ENCODE measurements around the gene ABRACL. TPM values are rescaled to one million over a fixed set of nuclear protein-coding genes. Genes with fewer than 3 reads are reported as not detected.

Gene ABRACL
- total RNA-seq, 1 experiment from 2014 or later = 22.2 TPM

DNA sequence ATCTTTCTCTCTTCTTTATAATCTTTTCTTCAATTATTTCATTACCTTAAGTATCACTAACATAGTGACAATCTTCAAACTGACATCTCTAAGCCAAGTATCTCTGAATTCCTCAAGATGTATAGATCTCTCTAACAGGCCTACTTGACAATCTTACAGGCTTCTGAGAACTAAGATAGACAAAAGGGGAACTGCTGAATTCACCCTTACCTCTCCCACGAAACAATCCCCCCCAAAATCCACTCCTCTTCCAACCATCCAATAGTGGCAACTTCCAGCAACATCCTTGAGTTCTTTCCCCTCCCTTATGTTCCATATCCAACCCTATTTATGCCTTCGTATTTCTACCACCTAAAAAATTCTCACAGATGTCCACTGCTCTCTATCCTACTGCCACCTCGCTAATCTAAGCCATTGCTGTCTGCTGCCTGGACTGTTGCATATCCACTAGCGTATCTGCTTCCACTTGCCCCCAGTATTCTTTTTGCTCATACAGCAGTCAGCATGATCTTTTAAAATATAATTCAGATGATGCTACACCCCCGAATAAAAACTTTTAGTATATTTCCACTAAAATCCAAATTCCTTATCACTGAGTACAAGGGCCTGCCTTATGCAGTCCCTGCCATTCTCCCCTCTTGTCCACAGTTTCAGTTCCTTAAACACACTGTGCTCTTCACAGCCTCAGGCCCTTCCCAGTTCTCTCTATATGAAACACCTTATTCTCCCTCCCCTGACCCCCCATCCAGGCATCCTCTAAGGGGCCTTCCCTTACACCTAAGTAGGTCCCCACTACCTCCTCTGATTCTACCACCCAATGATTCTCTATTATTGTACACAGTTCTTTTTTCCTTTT is 48.5 kb upstream of the ABRACL start:
- Histone ChIP-seq H3K4me1 (ENCODE audit: control insufficient read depth, insufficient read depth, low read length) (no peaks in the 10 kb centered on the region), H3K27me3 (ENCODE audit: control insufficient read depth, insufficient read depth, low read length) (no peaks in the 10 kb centered on the region), H3K9me3 (ENCODE audit: control insufficient read depth, insufficient read depth, low read depth, low read length) (no peaks in the 10 kb centered on the region), H3K27ac (ENCODE audit: low read length) (no peak overlapping the region), H3K4me3 (ENCODE audit: low read depth in 2 of 2, low read length in 2 of 2) (no peak overlapping the region), H3K36me3 (ENCODE audit: control insufficient read depth, insufficient read depth, low read length) (no peaks in the 10 kb centered on the region)
- CTCF ChIA-PET = no interaction called here
- TF ChIP-seq REST (IDR thresholded peaks at IDR 0.05; ENCODE audit: insufficient read depth in 1 of 2, low read depth in 2 of 2, low read length in 1 of 2) (no peak), TCF7L2 (IDR thresholded peaks at IDR 0.05; ENCODE audit: low read depth, low read length) (no peak), SIN3A (IDR thresholded peaks at IDR 0.05; ENCODE audit: borderline replicate concordance, insufficient read depth, low read depth, low read length) (no peak), POLR2AphosphoS5 (IDR thresholded peaks at IDR 0.05; ENCODE audit: low read depth, low read length) (no peak), CTCF (IDR thresholded peaks at IDR 0.05) (no peak)
- POLR2A ChIA-PET = no interaction called here
- BruUV-seq (replicated peaks) = no TSS peak
- no peak for ATAC-seq
- no peak for DNase-seq (ENCODE audit: low read depth, low spot score)
- intact Hi-C loops (cut with micrococcal nuclease; ENCODE audit: unreplicated experiment) (no loop called here), in situ Hi-C loops (cut with HindIII; ENCODE audit: low pct_unique_long_range_greater_than_20kb, low sequenced_read_pairs) (no loop called here)

DNA sequence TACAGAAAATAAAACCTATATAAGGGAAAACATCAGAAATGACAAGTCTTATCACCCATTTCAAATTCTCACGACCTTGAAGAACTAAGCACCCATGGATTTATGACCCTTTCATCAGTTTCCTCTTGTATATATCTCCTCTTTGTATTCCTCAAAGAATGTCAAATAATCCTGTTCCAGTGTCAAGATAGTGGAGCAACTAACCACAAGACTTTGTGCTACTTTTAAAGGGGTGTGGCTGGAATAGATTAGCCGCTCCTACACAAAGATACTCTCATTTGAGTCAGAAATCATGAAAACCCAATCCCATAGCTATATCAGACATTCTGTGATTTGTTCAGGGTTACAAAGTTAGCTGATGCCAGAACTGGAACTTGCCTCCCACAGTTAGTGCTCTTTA is 47.1 kb upstream of the ABRACL start:
- peaks cover 2% of the 10 kb centered on the region; the same call in 1 of the 2 replicates for H3K4me1 ChIP-seq (ENCODE audit: control insufficient read depth, insufficient read depth, low read length)
- in situ Hi-C loops (cut with HindIII; ENCODE audit: low pct_unique_long_range_greater_than_20kb, low sequenced_read_pairs) (no loop called here), intact Hi-C loops (cut with micrococcal nuclease; ENCODE audit: unreplicated experiment) (no loop called here)
- H3K9me3 ChIP-seq (ENCODE audit: control insufficient read depth, insufficient read depth, low read depth, low read length) = no peaks in the 10 kb centered on the region
- H3K27me3 ChIP-seq (ENCODE audit: control insufficient read depth, insufficient read depth, low read length) = no peaks in the 10 kb centered on the region
- H3K36me3 ChIP-seq (ENCODE audit: control insufficient read depth, insufficient read depth, low read length) = no peaks in the 10 kb centered on the region
- CTCF ChIA-PET = no interaction called here
- no TSS peak for BruUV-seq (replicated peaks)
- TF ChIP-seq TCF7L2 (IDR thresholded peaks at IDR 0.05; ENCODE audit: low read depth, low read length) (no peak), SIN3A (IDR thresholded peaks at IDR 0.05; ENCODE audit: borderline replicate concordance, insufficient read depth, low read depth, low read length) (no peak), POLR2AphosphoS5 (IDR thresholded peaks at IDR 0.05; ENCODE audit: low read depth, low read length) (no peak)
- H3K4me3 ChIP-seq (ENCODE audit: low read depth in 2 of 2, low read length in 2 of 2) = no peak overlapping the region
- POLR2A ChIA-PET = interaction anchor here (0.5 kb wide), 1 partner anchor 12 kb away, joined by 3 read pairs; no protein-coding TSS in a partner anchor
- no peak overlapping the region for H3K27ac ChIP-seq (ENCODE audit: low read length)
- no peak for DNase-seq (ENCODE audit: low read depth, low spot score)
- no peak for ATAC-seq

DNA sequence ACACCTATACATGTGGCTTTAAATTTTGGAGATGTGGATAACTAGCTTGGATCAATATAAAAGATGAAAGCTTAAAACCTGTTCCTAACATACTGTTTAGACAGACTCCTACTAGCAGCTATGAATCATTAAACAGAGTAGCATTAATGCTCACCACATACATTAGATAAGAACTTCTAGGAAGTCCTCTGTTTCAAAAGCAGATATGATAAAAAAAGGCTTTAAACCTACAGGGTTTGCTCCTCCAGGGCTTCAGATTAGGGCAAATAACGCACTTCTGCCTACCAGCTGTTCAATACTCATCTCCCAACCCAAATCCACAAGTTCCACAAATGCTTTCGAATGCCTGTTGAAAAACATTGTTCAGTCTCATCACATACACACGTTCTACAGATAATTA is 42.0 kb upstream of the ABRACL start:
- H3K27ac ChIP-seq (ENCODE audit: low read length) = peak overlapping the region; percentile 62
- peaks cover 2% of the 10 kb centered on the region; the same call in 1 of the 2 replicates for H3K36me3 ChIP-seq (ENCODE audit: control insufficient read depth, insufficient read depth, low read length)
- TF ChIP-seq CTCF (IDR thresholded peaks at IDR 0.05) (no peak), POLR2AphosphoS5 (IDR thresholded peaks at IDR 0.05; ENCODE audit: low read depth, low read length) (no peak), REST (IDR thresholded peaks at IDR 0.05; ENCODE audit: insufficient read depth in 1 of 2, low read depth in 2 of 2, low read length in 1 of 2) (no peak), TCF7L2 (IDR thresholded peaks at IDR 0.05; ENCODE audit: low read depth, low read length) (no peak), SIN3A (IDR thresholded peaks at IDR 0.05; ENCODE audit: borderline replicate concordance, insufficient read depth, low read depth, low read length) (no peak)
- H3K4me1 ChIP-seq (ENCODE audit: control insufficient read depth, insufficient read depth, low read length) = peaks cover 10% of the 10 kb centered on the region
- peak overlapping the region; percentile 76 to 81 for H3K4me3 ChIP-seq (ENCODE audit: low read depth in 2 of 2, low read length in 2 of 2)
- DNase-seq (ENCODE audit: low read depth, low spot score) (no peak), ATAC-seq (no peak)
- H3K9me3 ChIP-seq (ENCODE audit: control insufficient read depth, insufficient read depth, low read depth, low read length) = no peaks in the 10 kb centered on the region
- no peaks in the 10 kb centered on the region for H3K27me3 ChIP-seq (ENCODE audit: control insufficient read depth, insufficient read depth, low read length)
- no TSS peak for BruUV-seq (replicated peaks)
- ChIA-PET CTCF (no interaction called here), POLR2A (no interaction called here)
- in situ Hi-C loops (cut with HindIII; ENCODE audit: low pct_unique_long_range_greater_than_20kb, low sequenced_read_pairs) (no loop called here), intact Hi-C loops (cut with micrococcal nuclease; ENCODE audit: unreplicated experiment) (no loop called here)

All from Panc1 (cell line).